Stimulated activated CD8-positive, alpha-beta memory T cell treated with anti-CD3 and anti-CD28 coated beads, Interleukin-4, amount 100 ng/mL, for 1 hour (primary cell): Measurements from ENCODE around the gene AADAC.
"Not testable (repeated sequence)": the region's sequence is repeated elsewhere in the genome, so short reads cannot be mapped to it uniquely, and the experiment has no call there.

Experiments used
- DNase-seq, 2 donors: peaks; one replicate each; pipeline ENCODE4 v3.0.0-alpha.2; 2020; ENCODE audit warnings: low read depth in 2 of 2, low spot score in 1 of 2

Gene AADAC

GRCh38 chr3:151813799-151814198 lies at the start of gene AADAC:
AADAC (plus strand) TSS chr3:151814116; CDS start chr3:151814163, 47 bp downstream.
- DNase-seq = no peak

GRCh38 chr3:151764699-151765098 lies 49.2 kb upstream of the AADAC start:
- not testable (repeated sequence) for DNase-seq

GRCh38 chr3:151765685-151766084 lies 48.2 kb upstream of the AADAC start:
- DNase-seq = no peak

GRCh38 chr3:151766454-151766853 lies 47.5 kb upstream of the AADAC start:
- no peak for DNase-seq

- no peak for DNase-seq
These were observed 45.5 kb upstream of the AADAC start for GRCh38 chr3:151768393-151768930.

- no peak for DNase-seq
These were observed 44.7 kb upstream of the AADAC start for GRCh38 chr3:151769175-151769574.

- DNase-seq = no peak
These were observed 43.0 kb upstream of the AADAC start for GRCh38 chr3:151770956-151771355.

GRCh38 chr3:151772825-151773480 lies 41.0 kb upstream of the AADAC start:
- no peak for DNase-seq

GRCh38 chr3:151774235-151774634 lies 39.7 kb upstream of the AADAC start:
- DNase-seq = no peak

GRCh38 chr3:151774910-151775309 lies 39.0 kb upstream of the AADAC start:
- DNase-seq = no peak

- no peak for DNase-seq
These were observed 38.3 kb upstream of the AADAC start for GRCh38 chr3:151775314-151776258.

GRCh38 chr3:151776259-151776740 lies 37.6 kb upstream of the AADAC start:
- DNase-seq = no peak

GRCh38 chr3:151777880-151778279 lies 36.0 kb upstream of the AADAC start:
- DNase-seq = no peak

GRCh38 chr3:151787626-151788025 lies 26.3 kb upstream of the AADAC start:
- no peak for DNase-seq

GRCh38 chr3:151788401-151788800 lies 25.5 kb upstream of the AADAC start:
- no peak for DNase-seq

GRCh38 chr3:151789853-151790463 lies 24.0 kb upstream of the AADAC start:
- no peak for DNase-seq

- not testable (repeated sequence) for DNase-seq
These were observed 23.2 kb upstream of the AADAC start for GRCh38 chr3:151790763-151791162.

GRCh38 chr3:151792411-151792810 lies 21.5 kb upstream of the AADAC start:
- no peak for DNase-seq

GRCh38 chr3:151793636-151794035 lies 20.3 kb upstream of the AADAC start:
- no peak for DNase-seq

- DNase-seq = no peak
These were observed 19.8 kb upstream of the AADAC start for GRCh38 chr3:151794080-151794479.

GRCh38 chr3:151795276-151795675 lies 18.6 kb upstream of the AADAC start:
- DNase-seq = no peak
